ENCODE measurements around the gene SCG2. TPM values are rescaled to one million over a fixed set of nuclear protein-coding genes. Genes with fewer than 3 reads are reported as not detected.

Gene SCG2
- total RNA-seq, 1 donor from 2014 or later: 154 TPM

DNA sequence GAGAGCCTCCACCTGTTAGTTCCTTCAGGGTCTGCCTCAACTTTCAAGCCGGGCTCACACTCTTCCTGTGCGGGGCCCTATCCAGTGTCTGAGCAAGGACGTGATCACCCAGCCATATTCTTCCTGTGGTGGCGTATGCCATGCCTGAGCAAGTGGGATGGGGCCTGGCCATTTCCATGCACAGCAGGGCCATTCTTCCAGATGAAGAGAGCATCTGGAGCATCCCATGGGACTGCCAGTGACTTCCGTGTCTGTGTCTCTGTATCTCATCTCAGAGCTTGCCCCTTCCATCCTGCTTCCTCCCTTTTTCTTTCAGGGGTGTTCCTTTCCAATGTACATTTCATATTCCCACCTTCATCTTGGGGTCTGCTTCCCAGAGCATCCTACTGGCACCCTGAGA lies 20.2 kb downstream of the SCG2 start:
- Mint-ChIP-seq H3K27ac (no peak overlapping the region), H3K4me1 (ENCODE audit: low read depth) (peaks cover 16% of the 10 kb centered on the region), H3K27me3 (peaks cover 40% of the 10 kb centered on the region), H3K9me3 (ENCODE audit: low read depth) (no peaks in the 10 kb centered on the region), H3K36me3 (ENCODE audit: insufficient read depth) (no peaks in the 10 kb centered on the region), H3K4me3 (ENCODE audit: low read depth) (no peak overlapping the region)
- no peak for DNase-seq (ENCODE audit: low spot score, unreplicated experiment)
- TF ChIP-seq, protein P1, sequence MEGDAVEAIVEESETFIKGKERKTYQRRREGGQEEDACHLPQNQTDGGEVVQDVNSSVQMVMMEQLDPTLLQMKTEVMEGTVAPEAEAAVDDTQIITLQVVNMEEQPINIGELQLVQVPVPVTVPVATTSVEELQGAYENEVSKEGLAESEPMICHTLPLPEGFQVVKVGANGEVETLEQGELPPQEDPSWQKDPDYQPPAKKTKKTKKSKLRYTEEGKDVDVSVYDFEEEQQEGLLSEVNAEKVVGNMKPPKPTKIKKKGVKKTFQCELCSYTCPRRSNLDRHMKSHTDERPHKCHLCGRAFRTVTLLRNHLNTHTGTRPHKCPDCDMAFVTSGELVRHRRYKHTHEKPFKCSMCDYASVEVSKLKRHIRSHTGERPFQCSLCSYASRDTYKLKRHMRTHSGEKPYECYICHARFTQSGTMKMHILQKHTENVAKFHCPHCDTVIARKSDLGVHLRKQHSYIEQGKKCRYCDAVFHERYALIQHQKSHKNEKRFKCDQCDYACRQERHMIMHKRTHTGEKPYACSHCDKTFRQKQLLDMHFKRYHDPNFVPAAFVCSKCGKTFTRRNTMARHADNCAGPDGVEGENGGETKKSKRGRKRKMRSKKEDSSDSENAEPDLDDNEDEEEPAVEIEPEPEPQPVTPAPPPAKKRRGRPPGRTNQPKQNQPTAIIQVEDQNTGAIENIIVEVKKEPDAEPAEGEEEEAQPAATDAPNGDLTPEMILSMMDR (IDR thresholded peaks at IDR 0.05; ENCODE audit: unreplicated experiment): no peak

DNA sequence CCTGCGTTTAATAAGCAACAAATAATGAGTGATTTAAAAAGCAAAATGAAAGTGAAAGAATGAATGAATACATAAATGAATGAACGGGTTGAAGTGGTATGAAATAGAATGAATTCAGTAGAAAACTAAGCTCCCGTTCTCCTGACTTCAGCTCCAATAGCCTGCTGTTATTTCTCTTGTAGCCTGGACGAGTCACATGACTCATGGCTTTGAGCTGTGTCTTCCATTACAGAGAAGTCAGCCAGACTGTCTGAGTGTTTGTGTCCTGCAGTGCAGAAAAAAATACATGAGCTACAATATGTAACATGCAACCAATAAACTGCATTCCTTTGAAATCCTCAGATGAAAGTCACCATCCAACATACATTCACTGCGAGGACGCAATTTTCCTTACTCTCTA lies 21.2 kb downstream of the SCG2 start:
- H3K4me3 Mint-ChIP-seq (ENCODE audit: low read depth): no peak overlapping the region

DNA sequence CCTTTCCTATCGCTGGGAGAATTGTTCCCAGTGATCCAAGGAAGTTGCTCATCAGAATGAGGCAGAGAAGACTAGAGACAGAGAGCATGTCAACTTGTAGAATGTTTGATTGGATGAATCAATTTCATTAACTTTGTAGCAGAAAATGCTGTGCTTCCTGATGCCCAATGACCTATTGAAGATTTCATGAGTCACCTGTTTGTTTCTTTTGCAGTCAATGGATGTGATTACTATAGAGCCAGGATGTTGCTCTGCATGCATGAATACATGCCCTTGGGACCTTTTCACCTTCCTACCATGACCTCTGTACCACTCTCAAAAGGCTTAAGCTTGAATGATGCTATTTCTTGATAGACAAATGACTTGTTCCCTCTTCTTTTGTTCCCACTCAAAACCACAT lies 23.3 kb downstream of the SCG2 start:
- peaks cover 33% of the 10 kb centered on the region for H3K27me3 Mint-ChIP-seq
- H3K4me1 Mint-ChIP-seq (ENCODE audit: low read depth): no peaks in the 10 kb centered on the region
- DNase-seq (ENCODE audit: low spot score, unreplicated experiment): no peak
- H3K36me3 Mint-ChIP-seq (ENCODE audit: insufficient read depth): no peaks in the 10 kb centered on the region
- no peaks in the 10 kb centered on the region for H3K9me3 Mint-ChIP-seq (ENCODE audit: low read depth)
- no peak overlapping the region for H3K27ac Mint-ChIP-seq
- H3K4me3 Mint-ChIP-seq (ENCODE audit: low read depth): no peak overlapping the region
- TF ChIP-seq, protein P1 (IDR thresholded peaks at IDR 0.05; ENCODE audit: unreplicated experiment): no peak

More for the DNA sequence above, 21.2 kb downstream of the SCG2 start:
- H3K4me1 Mint-ChIP-seq (ENCODE audit: low read depth): peaks cover 6% of the 10 kb centered on the region
- H3K27me3 Mint-ChIP-seq: peaks cover 38% of the 10 kb centered on the region
- no peaks in the 10 kb centered on the region for H3K9me3 Mint-ChIP-seq (ENCODE audit: low read depth)
- H3K36me3 Mint-ChIP-seq (ENCODE audit: insufficient read depth): no peaks in the 10 kb centered on the region
- TF ChIP-seq, protein P1 (IDR thresholded peaks at IDR 0.05; ENCODE audit: unreplicated experiment): no peak
- no peak for DNase-seq (ENCODE audit: low spot score, unreplicated experiment)
- H3K27ac Mint-ChIP-seq: no peak overlapping the region

DNA sequence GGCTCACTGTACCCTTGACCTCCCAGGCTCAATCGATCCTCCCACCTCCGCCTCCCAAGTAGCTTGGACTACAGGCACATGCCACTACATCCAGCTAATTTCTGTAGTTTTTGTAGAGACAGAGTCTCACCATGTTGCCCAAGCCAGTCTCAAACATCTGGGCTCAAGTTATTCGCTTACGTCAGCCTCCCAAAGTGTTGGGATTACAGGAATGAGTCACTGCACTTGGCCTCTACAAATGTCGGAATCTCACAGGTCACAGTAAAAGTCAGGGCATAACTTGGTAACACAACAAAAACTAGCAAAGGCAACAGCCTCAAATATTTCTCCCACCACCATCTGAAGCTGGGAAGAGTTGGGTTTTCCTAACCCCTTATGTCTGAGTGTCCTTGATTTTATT lies 25.3 kb downstream of the SCG2 start:
- H3K27ac Mint-ChIP-seq: no peak overlapping the region
- no peak for DNase-seq (ENCODE audit: low spot score, unreplicated experiment)
- TF ChIP-seq, protein P1 (IDR thresholded peaks at IDR 0.05; ENCODE audit: unreplicated experiment): no peak
- no peaks in the 10 kb centered on the region for H3K36me3 Mint-ChIP-seq (ENCODE audit: insufficient read depth)
- no peak overlapping the region for H3K4me3 Mint-ChIP-seq (ENCODE audit: low read depth)
- no peaks in the 10 kb centered on the region for H3K9me3 Mint-ChIP-seq (ENCODE audit: low read depth)
- no peaks in the 10 kb centered on the region for H3K4me1 Mint-ChIP-seq (ENCODE audit: low read depth)
- H3K27me3 Mint-ChIP-seq: peaks cover 28% of the 10 kb centered on the region

DNA sequence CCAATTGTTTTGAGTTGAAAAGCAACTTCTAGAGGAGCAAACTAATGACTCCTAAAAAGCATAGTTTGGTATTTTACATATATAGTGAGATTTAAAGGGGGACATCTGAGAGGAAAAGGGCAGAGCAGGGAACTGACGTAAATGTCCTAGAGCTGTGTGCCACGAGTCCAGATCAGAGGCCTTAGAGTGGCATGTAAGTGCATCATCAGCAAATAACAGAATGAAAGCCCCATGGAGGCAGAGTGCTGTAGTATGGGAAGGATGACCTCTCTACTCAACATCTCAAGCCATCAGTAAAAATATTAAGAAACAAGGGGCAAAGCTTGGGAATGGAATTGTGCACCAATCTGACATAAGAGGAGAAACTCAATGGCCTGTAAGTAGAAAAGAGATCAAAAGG lies 31.4 kb downstream of the SCG2 start:
- no peak overlapping the region for H3K4me3 Mint-ChIP-seq (ENCODE audit: low read depth)
- no peaks in the 10 kb centered on the region for H3K4me1 Mint-ChIP-seq (ENCODE audit: low read depth)
- TF ChIP-seq, protein P1 (IDR thresholded peaks at IDR 0.05; ENCODE audit: unreplicated experiment): no peak
- H3K9me3 Mint-ChIP-seq (ENCODE audit: low read depth): no peaks in the 10 kb centered on the region
- DNase-seq (ENCODE audit: low spot score, unreplicated experiment): no peak
- H3K27me3 Mint-ChIP-seq: peaks cover 17% of the 10 kb centered on the region
- H3K36me3 Mint-ChIP-seq (ENCODE audit: insufficient read depth): no peaks in the 10 kb centered on the region
- H3K27ac Mint-ChIP-seq: no peak overlapping the region

Data from progenitor cell of endocrine pancreas (in vitro differentiated cells).